Transverse colon (tissue), 3 donors: ENCODE data around the gene FNIP2.

ENCODE experiments used
- EP300 ChIP-seq: sonication (generic); formaldehyde crosslinking; IDR thresholded peaks from one replicate; pipeline ENCODE4 v1.6.1; 2017; ENCODE audit warnings: antibody characterized with exemption, low read depth
- TF ChIP-seq, protein P1 (sequence below), 5 experiments: fragments of 200-600 bp in 3 of 5; fragments of 450-650 bp in 2 of 5; sonication (generic) in 3 of 5; IDR thresholded peaks; 1 replicate in 2 of 5; 2 replicates in 3 of 5; pipeline ENCODE4 v1.5.1; 2016 to 2017; ENCODE audit warnings: antibody characterized with exemption in 5 of 5, inconsistent platforms in 3 of 5, mild to moderate bottlenecking in 2 of 5, moderate library complexity in 1 of 5

DNA sequence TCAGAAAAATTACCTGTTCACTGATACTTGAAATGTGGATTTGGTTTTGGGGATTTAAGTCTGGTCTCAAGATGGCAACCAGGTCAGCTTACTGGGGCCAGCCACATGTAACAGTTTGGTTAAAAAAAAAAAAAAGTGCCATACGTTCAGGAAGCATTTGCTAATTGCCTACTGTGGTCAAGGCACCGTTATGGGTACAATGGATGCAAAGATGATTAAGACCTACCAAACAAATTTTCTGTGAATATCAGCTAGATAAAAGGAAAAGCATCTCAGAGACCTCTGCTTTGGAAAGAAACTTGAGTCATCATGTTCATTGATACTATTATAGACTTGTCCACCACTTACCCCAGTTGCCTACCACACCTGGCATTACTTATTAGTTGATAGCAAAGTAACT, 80.9 kb downstream of the FNIP2 start:
- TF ChIP-seq, protein P1, sequence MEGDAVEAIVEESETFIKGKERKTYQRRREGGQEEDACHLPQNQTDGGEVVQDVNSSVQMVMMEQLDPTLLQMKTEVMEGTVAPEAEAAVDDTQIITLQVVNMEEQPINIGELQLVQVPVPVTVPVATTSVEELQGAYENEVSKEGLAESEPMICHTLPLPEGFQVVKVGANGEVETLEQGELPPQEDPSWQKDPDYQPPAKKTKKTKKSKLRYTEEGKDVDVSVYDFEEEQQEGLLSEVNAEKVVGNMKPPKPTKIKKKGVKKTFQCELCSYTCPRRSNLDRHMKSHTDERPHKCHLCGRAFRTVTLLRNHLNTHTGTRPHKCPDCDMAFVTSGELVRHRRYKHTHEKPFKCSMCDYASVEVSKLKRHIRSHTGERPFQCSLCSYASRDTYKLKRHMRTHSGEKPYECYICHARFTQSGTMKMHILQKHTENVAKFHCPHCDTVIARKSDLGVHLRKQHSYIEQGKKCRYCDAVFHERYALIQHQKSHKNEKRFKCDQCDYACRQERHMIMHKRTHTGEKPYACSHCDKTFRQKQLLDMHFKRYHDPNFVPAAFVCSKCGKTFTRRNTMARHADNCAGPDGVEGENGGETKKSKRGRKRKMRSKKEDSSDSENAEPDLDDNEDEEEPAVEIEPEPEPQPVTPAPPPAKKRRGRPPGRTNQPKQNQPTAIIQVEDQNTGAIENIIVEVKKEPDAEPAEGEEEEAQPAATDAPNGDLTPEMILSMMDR (IDR thresholded peaks at IDR 0.05), result no peak
- TF ChIP-seq EP300, result no peak
